Keratinocyte (primary cell): Measurements from ENCODE around the gene CRTC1. TPM values are rescaled to one million over a fixed set of nuclear protein-coding genes. Genes with fewer than 3 reads are reported as not detected.

Experiments
- DNase-seq: peaks from one replicate; pipeline ENCODE4 v3.0.0-alpha.2; 2011; ENCODE audit warnings: low read depth, missing footprints, low spot score
- FAIRE-seq: peaks from 2 replicates; lab custom pipeline; 2011; peaks lifted over from hg19 to GRCh38; lab: Jason Lieb, UNC
- H2AFZ ChIP-seq: 2 replicates; pipeline ENCODE4 v1.6.0; 2012; ENCODE audit warnings: low read length, control low read depth, inconsistent platforms; ENCODE audit not compliant: control insufficient read depth
- H3K27ac ChIP-seq: 2 replicates; pipeline ENCODE4 v1.5.1; 2011; ENCODE audit warnings: low read length; ENCODE audit not compliant: control insufficient read depth, insufficient read depth
- H3K27me3 ChIP-seq: 3 replicates; pipeline ENCODE4 v1.6.0; 2011; ENCODE audit warnings: low read length; ENCODE audit not compliant: control insufficient read depth, insufficient read depth; ENCODE audit errors: extremely low read depth
- H3K36me3 ChIP-seq, 2 experiments: 2 replicates in 1 of 2; 3 replicates in 1 of 2; pipeline ENCODE4 v1.5.1; 2011; ENCODE audit warnings: low read length in 2 of 2, mild to moderate bottlenecking in 1 of 2; ENCODE audit not compliant: control insufficient read depth in 2 of 2, insufficient read depth in 2 of 2; ENCODE audit errors: extremely low read depth in 1 of 2
- H3K4me1 ChIP-seq: 3 replicates; pipeline ENCODE4 v1.5.1; 2011; ENCODE audit warnings: low read length; ENCODE audit not compliant: control insufficient read depth, insufficient read depth; ENCODE audit errors: extremely low read depth
- H3K4me2 ChIP-seq: 3 replicates; pipeline ENCODE4 v1.6.0; 2011; ENCODE audit warnings: low read depth, low read length; ENCODE audit not compliant: control insufficient read depth, insufficient read depth; ENCODE audit errors: extremely low read depth
- H3K4me3 ChIP-seq, 3 experiments: fragments of 200-600 bp in 1 of 3; sonication (generic) in 1 of 3; 2 replicates in 2 of 3; 3 replicates in 1 of 3; pipeline ENCODE4 v1.5.1; 2011 to 2016; ENCODE audit warnings: low read length in 3 of 3, mild to moderate bottlenecking in 3 of 3, control low read depth in 2 of 3, inconsistent platforms in 1 of 3, low read depth in 1 of 3, mixed read lengths in 1 of 3, mixed run types in 1 of 3, moderate library complexity in 1 of 3; ENCODE audit not compliant: control insufficient read depth in 2 of 3, insufficient read depth in 2 of 3; ENCODE audit errors: extremely low read depth in 1 of 3
- H3K79me2 ChIP-seq: 2 replicates; pipeline ENCODE4 v1.6.0; 2012; ENCODE audit warnings: low read length; ENCODE audit not compliant: control insufficient read depth, insufficient read depth
- H3K9ac ChIP-seq: 3 replicates; pipeline ENCODE4 v1.6.0; 2011; ENCODE audit warnings: low read length; ENCODE audit not compliant: control insufficient read depth, insufficient read depth; ENCODE audit errors: extremely low read depth
- H3K9me1 ChIP-seq: 3 replicates; pipeline ENCODE4 v1.6.0; 2011; ENCODE audit warnings: low read length; ENCODE audit not compliant: control insufficient read depth, insufficient read depth; ENCODE audit errors: extremely low read depth
- H3K9me3 ChIP-seq: 2 replicates; pipeline ENCODE4 v1.5.1; 2012; ENCODE audit warnings: low read depth, low read length; ENCODE audit not compliant: control insufficient read depth
- H4K20me1 ChIP-seq: 3 replicates; pipeline ENCODE4 v1.6.0; 2011; ENCODE audit warnings: low read length; ENCODE audit not compliant: control insufficient read depth, insufficient read depth; ENCODE audit errors: extremely low read depth
- CTCF ChIP-seq, 3 experiments: IDR thresholded peaks in 1 of 3; conservative IDR thresholded peaks in 1 of 3; optimal IDR thresholded peaks in 1 of 3; 2 replicates in 2 of 3; 3 replicates in 1 of 3; pipeline versions ENCODE3 to v1.5.1; 2011; ENCODE audit warnings: low read length in 3 of 3, mild to moderate bottlenecking in 3 of 3, moderate library complexity in 2 of 3, control low read depth in 1 of 3, inconsistent platforms in 1 of 3; ENCODE audit not compliant: insufficient read depth in 2 of 3; ENCODE audit errors: extremely low read depth in 1 of 3
- EZH2 ChIP-seq: IDR thresholded peaks from one replicate; pipeline ENCODE4 v1.6.1; 2012; ENCODE audit warnings: inconsistent platforms, mild to moderate bottlenecking, low read length, moderate library complexity
- dilution Hi-C: fragments of 300-500 bp; cut with MboI; formaldehyde crosslinking; loops from one replicate; pipeline ENCODE4 v1.7.0; 2020; ENCODE audit warnings: low sequenced_read_pairs; ENCODE audit not compliant: extremely low pct_ligation_motif_present
- polyA plus RNA-seq, 5 experiments: library from polyadenylated mRNA; depleted of rRNA in 3 of 5; stranded (reverse) in 3 of 5; stranded (forward) in 1 of 5; unstranded in 1 of 5; fragments of >200 nt; gene quantifications; 1 replicate in 1 of 5; 2 replicates in 3 of 5; 3 replicates in 1 of 5; pipeline versions ENCODE4 v1.2.1 to v1.2.3, GENCODE V29; 2011 to 2012; ENCODE audit warnings: missing spikeins in 2 of 5, low read depth in 1 of 5, low replicate concordance in 1 of 5

CRTC1 gene
- polyA plus RNA-seq, 1 donor (not counting 4 experiments of a cell fraction or from before 2014, with no cell fraction given) = 0.54 TPM

GRCh38 chr19:18660939-18661670 lies 22.4 kb upstream of the CRTC1 start:
- H3K4me3 ChIP-seq = no peak overlapping the region
- H3K9ac ChIP-seq = no peak overlapping the region
- FAIRE-seq = no peak
- no peaks in the 10 kb centered on the region for H3K79me2 ChIP-seq
- dilution Hi-C loops = no loop called here
- no peak for DNase-seq
- no peak for TF ChIP-seq EZH2
- no peak overlapping the region for H2AFZ ChIP-seq
- no peaks in the 10 kb centered on the region for H3K36me3 ChIP-seq
- no peaks in the 10 kb centered on the region for H3K9me1 ChIP-seq
- peaks cover 11% of the 10 kb centered on the region for H3K27me3 ChIP-seq
- H3K4me1 ChIP-seq = no peaks in the 10 kb centered on the region
- no peaks in the 10 kb centered on the region for H4K20me1 ChIP-seq
- no peak overlapping the region for H3K4me2 ChIP-seq
- H3K9me3 ChIP-seq = no peaks in the 10 kb centered on the region
- no peak overlapping the region for H3K27ac ChIP-seq

GRCh38 chr19:18662972-18663732 lies 20.3 kb upstream of the CRTC1 start:
- no peak for FAIRE-seq
- TF ChIP-seq EZH2 (no peak), CTCF (optimal IDR thresholded peaks at IDR 0.05 in 1 of 3, IDR thresholded peaks at IDR 0.05 in 1 of 3, conservative IDR thresholded peaks at IDR 0.05 in 1 of 3; ENCODE audit: extremely low read depth in 1 of 3, insufficient read depth in 2 of 3, low read length in 3 of 3) (no peak)
- Histone ChIP-seq H3K9me3 (no peaks in the 10 kb centered on the region), H3K27me3 (no peaks in the 10 kb centered on the region), H4K20me1 (no peaks in the 10 kb centered on the region), H3K9me1 (no peaks in the 10 kb centered on the region), H3K9ac (no peak overlapping the region), H3K4me2 (no peak overlapping the region), H2AFZ (no peak overlapping the region), H3K4me3 (no peak overlapping the region), H3K27ac (no peak overlapping the region), H3K36me3 (peaks cover 0 to 5% of the 10 kb centered on the region in 2 experiments), H3K79me2 (no peaks in the 10 kb centered on the region), H3K4me1 (no peaks in the 10 kb centered on the region)
- no peak for DNase-seq
- dilution Hi-C loops = no loop called here
